A673 (cell line): ENCODE results near the gene UCK1. TPM values are rescaled to one million over a fixed set of nuclear protein-coding genes. Genes with fewer than 3 reads are reported as not detected.

Experiments used
- BruUV-seq: library from RNA; stranded (reverse); fragments of 400-500 nt; replicated peaks from 2 replicates; lab custom pipeline; 2021; lab: Mats Ljungman, UMichigan
- CTCF ChIA-PET: fragments of 300-600 bp; sonication (Branson Sonifier 250); formaldehyde crosslinking; loops from one replicate; lab custom pipeline; 2022; ENCODE audit warnings: antibody characterized with exemption; lab: Charles Lee
- POLR2A ChIA-PET: fragments of 300-600 bp; sonication (Branson Sonifier 250); formaldehyde crosslinking; loops from one replicate; lab custom pipeline; 2022; ENCODE audit warnings: antibody characterized with exemption; ENCODE audit not compliant: low non-redundant PET; lab: Charles Lee
- DNase-seq: peaks from one replicate; pipeline ENCODE4 v3.0.0-alpha.2; 2015; ENCODE audit warnings: low spot score
- H3K27ac ChIP-seq: fragments of 200-600 bp; sonication (generic); 2 replicates; pipeline ENCODE4 v1.5.1; 2016; ENCODE audit warnings: mixed run types, low read depth, mild to moderate bottlenecking, mixed read lengths, antibody characterized with exemption, low read length; ENCODE audit not compliant: poor library complexity, severe bottlenecking
- H3K27me3 ChIP-seq: fragments of 200-600 bp; sonication (generic); replicated peaks from 2 replicates; pipeline ENCODE4 v1.6.1; 2017; ENCODE audit warnings: mixed run types, low read depth, mild to moderate bottlenecking, mixed read lengths, antibody characterized with exemption, low read length; ENCODE audit not compliant: insufficient read depth, poor library complexity
- H3K36me3 ChIP-seq: fragments of 200-600 bp; sonication (generic); 2 replicates; pipeline ENCODE4 v1.6.1; 2016; ENCODE audit warnings: mixed run types, mild to moderate bottlenecking, mixed read lengths, antibody characterized with exemption, low read length; ENCODE audit not compliant: insufficient read depth, poor library complexity, severe bottlenecking
- H3K4me1 ChIP-seq: fragments of 200-600 bp; sonication (generic); 2 replicates; pipeline ENCODE4 v1.6.1; 2017; ENCODE audit warnings: mixed run types, mild to moderate bottlenecking, mixed read lengths, antibody characterized with exemption, low read length; ENCODE audit not compliant: insufficient read depth, poor library complexity, severe bottlenecking
- H3K4me3 ChIP-seq: fragments of 200-600 bp; sonication (generic); 2 replicates; pipeline ENCODE4 v1.5.1; 2016; ENCODE audit warnings: low read depth, mixed run types, mild to moderate bottlenecking, mixed read lengths, low read length; ENCODE audit not compliant: poor library complexity, severe bottlenecking
- H3K9me3 ChIP-seq: fragments of 200-600 bp; sonication (generic); 2 replicates; pipeline ENCODE4 v1.6.1; 2016; ENCODE audit warnings: mixed run types, low read depth, mild to moderate bottlenecking, mixed read lengths, antibody characterized with exemption, low read length; ENCODE audit not compliant: poor library complexity, severe bottlenecking
- CTCF ChIP-seq: fragments of 300-800, 200-600 bp; sonication (generic); conservative IDR thresholded peaks from 2 replicates; pipeline ENCODE4 v1.5.1; 2017; ENCODE audit warnings: low read depth, mild to moderate bottlenecking, antibody characterized with exemption, low read length, moderate library complexity, mixed read lengths
- EZH2 ChIP-seq: fragments of 200-600 bp; sonication (generic); IDR thresholded peaks from 2 replicates; pipeline ENCODE4 v1.6.1; 2017; ENCODE audit warnings: borderline replicate concordance, low read depth, mild to moderate bottlenecking, mixed read lengths, antibody characterized with exemption, low read length; ENCODE audit not compliant: poor library complexity, severe bottlenecking
- intact Hi-C: fragments of 100-400 bp; cut with micrococcal nuclease; formaldehyde crosslinking; loops from one replicate; pipeline ENCODE4 v1.10.0; 2022; ENCODE audit not compliant: unreplicated experiment
- total RNA-seq: library from RNA; stranded (reverse); gene quantifications from 2 replicates; pipeline ENCODE4 v1.2.3, GENCODE V29; 2021

Gene UCK1
- total RNA-seq, 1 experiment from 2014 or later: 51.6 TPM

GRCh38 chr9:131522257-131523085 lies 8.6 kb downstream of the UCK1 start:
- ChIA-PET CTCF (no interaction called here), POLR2A (no interaction called here)
- BruUV-seq: no TSS peak
- Histone ChIP-seq H3K4me3 (no peak overlapping the region), H3K9me3 (no peaks in the 10 kb centered on the region), H3K27ac (no peak overlapping the region), H3K4me1 (no peaks in the 10 kb centered on the region), H3K27me3 (no peaks in the 10 kb centered on the region), H3K36me3 (peaks cover 83% of the 10 kb centered on the region)
- TF ChIP-seq EZH2 (no peak), CTCF (no peak)
- no peak for DNase-seq
- intact Hi-C loops: no loop called here

GRCh38 chr9:131521822-131522221 lies 9.2 kb downstream of the UCK1 start:
- intact Hi-C loops: no loop called here
- Histone ChIP-seq H3K9me3 (no peaks in the 10 kb centered on the region), H3K27me3 (no peaks in the 10 kb centered on the region), H3K4me1 (no peaks in the 10 kb centered on the region), H3K27ac (no peak overlapping the region), H3K4me3 (no peak overlapping the region), H3K36me3 (peaks cover 79% of the 10 kb centered on the region)
- DNase-seq: no peak
- CTCF ChIA-PET: no interaction called here
- TF ChIP-seq CTCF: no peak
- no peak for TF ChIP-seq EZH2
- no TSS peak for BruUV-seq
- POLR2A ChIA-PET: no interaction called here

- CTCF ChIA-PET: no interaction called here
- Histone ChIP-seq H3K4me3 (no peak overlapping the region), H3K36me3 (peaks cover 79% of the 10 kb centered on the region), H3K9me3 (no peaks in the 10 kb centered on the region), H3K27ac (no peak overlapping the region), H3K27me3 (no peaks in the 10 kb centered on the region), H3K4me1 (no peaks in the 10 kb centered on the region)
- POLR2A ChIA-PET: no interaction called here
- no peak for TF ChIP-seq CTCF
- TF ChIP-seq EZH2: no peak
- intact Hi-C loops: no loop called here
- no peak for DNase-seq
- BruUV-seq: no TSS peak
Observed at GRCh38 chr9:131521203-131521602, 9.9 kb downstream of the UCK1 start.
